ENCODE data around the gene SCAI.
"Not testable (repeated sequence)": the region's sequence is repeated elsewhere in the genome, so short reads cannot be mapped to it uniquely, and the experiment has no call there.

Gene SCAI

GRCh38 chr9:124969401-124969800 lies 173.9 kb downstream of the SCAI start:
- no peak overlapping the region for H3K4me3 ChIP-seq (ENCODE audit: low read length)
- no peak for TF ChIP-seq CTCF (conservative IDR thresholded peaks at IDR 0.05; ENCODE audit: low read length)
- DNase-seq (ENCODE audit: low read depth) = peak; percentile 13

GRCh38 chr9:124968238-124968637 lies 175.1 kb downstream of the SCAI start:
- DNase-seq (ENCODE audit: low read depth) = no peak
- no peak for TF ChIP-seq CTCF (conservative IDR thresholded peaks at IDR 0.05; ENCODE audit: low read length)
- no peak overlapping the region for H3K4me3 ChIP-seq (ENCODE audit: low read length)

GRCh38 chr9:124965775-124966568 lies 177.4 kb downstream of the SCAI start:
- H3K4me3 ChIP-seq (ENCODE audit: low read length) = not testable (repeated sequence)
- DNase-seq (ENCODE audit: low read depth) = peak; percentile 80

- H3K4me3 ChIP-seq (ENCODE audit: low read length) = no peak overlapping the region
- DNase-seq (ENCODE audit: low read depth) = no peak
- no peak for TF ChIP-seq CTCF (conservative IDR thresholded peaks at IDR 0.05; ENCODE audit: low read length)
Observed at GRCh38 chr9:124964604-124965003, 178.7 kb downstream of the SCAI start.

- no peak for TF ChIP-seq CTCF (conservative IDR thresholded peaks at IDR 0.05; ENCODE audit: low read length)
- H3K4me3 ChIP-seq (ENCODE audit: low read length) = no peak overlapping the region
- DNase-seq (ENCODE audit: low read depth) = peak; percentile 29
Observed at GRCh38 chr9:124964056-124964455, 179.3 kb downstream of the SCAI start.

- TF ChIP-seq CTCF (conservative IDR thresholded peaks at IDR 0.05; ENCODE audit: low read length) = no peak
Observed at GRCh38 chr9:124960409-124960752, 182.9 kb downstream of the SCAI start.

GRCh38 chr9:124959671-124960408 lies 183.5 kb downstream of the SCAI start:
- H3K4me3 ChIP-seq (ENCODE audit: low read length) = not testable (repeated sequence)
- peak; percentile 46 for DNase-seq (ENCODE audit: low read depth)

More at GRCh38 chr9:124960409-124960752, 182.9 kb downstream of the SCAI start:
- no peak overlapping the region for H3K4me3 ChIP-seq (ENCODE audit: low read length)
- DNase-seq (ENCODE audit: low read depth) = no peak

GRCh38 chr9:124954255-124954654 lies 189.1 kb downstream of the SCAI start:
- TF ChIP-seq CTCF (conservative IDR thresholded peaks at IDR 0.05; ENCODE audit: low read length) = no peak

More at GRCh38 chr9:124954255-124954654, 189.1 kb downstream of the SCAI start:
- no peak overlapping the region for H3K4me3 ChIP-seq (ENCODE audit: low read length)
- DNase-seq (ENCODE audit: low read depth) = no peak
